ENCODE results near the gene GAL3ST2.
A peak's percentile ranks its signal among the peaks of the same experiment; 100 is the strongest.

Gene GAL3ST2

GRCh38 chr2:241834527-241835210 lies 58.0 kb downstream of the GAL3ST2 start:
- intact Hi-C loops (cut with DNase I; ENCODE audit: low total_unique reads): no loop called here
- no peak overlapping the region for H3K27ac ChIP-seq
- peak in 1 of 2 donors; percentile 19 for DNase-seq

GRCh38 chr2:241835611-241836010 lies 59.0 kb downstream of the GAL3ST2 start:
- H3K4me1 ChIP-seq: peaks cover 0 to 9% (median 4%) of the 10 kb centered on the region in 4 donors
- no peak for TF ChIP-seq CTCF (IDR thresholded peaks at IDR 0.05)
- intact Hi-C loops (cut with DNase I; ENCODE audit: low total_unique reads): no loop called here
- no peak overlapping the region for H3K4me3 ChIP-seq
- no peak for DNase-seq
- no peak overlapping the region for H3K27ac ChIP-seq
- peaks cover 0 to 18% of the 10 kb centered on the region in 2 donors for H3K27me3 ChIP-seq
- H3K36me3 ChIP-seq: no peaks in the 10 kb centered on the region
- H3K9me3 ChIP-seq: no peaks in the 10 kb centered on the region

More at GRCh38 chr2:241834527-241835210, 58.0 kb downstream of the GAL3ST2 start:
- no peak overlapping the region for H3K4me3 ChIP-seq
- H3K36me3 ChIP-seq: no peaks in the 10 kb centered on the region
- H3K9me3 ChIP-seq: no peaks in the 10 kb centered on the region
- H3K27me3 ChIP-seq: peaks cover 0 to 18% of the 10 kb centered on the region in 2 donors
- peaks cover 0 to 9% (median 4%) of the 10 kb centered on the region in 4 donors for H3K4me1 ChIP-seq
- no peak for TF ChIP-seq CTCF (IDR thresholded peaks at IDR 0.05)

GRCh38 chr2:241836292-241836691 lies 59.7 kb downstream of the GAL3ST2 start:
- TF ChIP-seq CTCF (IDR thresholded peaks at IDR 0.05): no peak
- Histone ChIP-seq H3K4me3 (no peak overlapping the region), H3K27me3 (peaks cover 0 to 18% of the 10 kb centered on the region in 2 donors), H3K4me1 (peaks cover 0 to 9% (median 4%) of the 10 kb centered on the region in 4 donors), H3K27ac (no peak overlapping the region), H3K9me3 (no peaks in the 10 kb centered on the region), H3K36me3 (no peaks in the 10 kb centered on the region)
- no peak for DNase-seq
- intact Hi-C loops (cut with DNase I; ENCODE audit: low total_unique reads): no loop called here

GRCh38 chr2:241837197-241837965 lies 60.8 kb downstream of the GAL3ST2 start:
- intact Hi-C loops (cut with DNase I; ENCODE audit: low total_unique reads): no loop called here
- no peak for DNase-seq

More at GRCh38 chr2:241837197-241837965, 60.8 kb downstream of the GAL3ST2 start:
- H3K9me3 ChIP-seq: no peaks in the 10 kb centered on the region
- H3K4me3 ChIP-seq: no peak overlapping the region
- H3K27ac ChIP-seq: no peak overlapping the region
- H3K36me3 ChIP-seq: no peaks in the 10 kb centered on the region
- peaks cover 0 to 18% of the 10 kb centered on the region in 2 donors for H3K27me3 ChIP-seq
- peaks cover 0 to 9% (median 4%) of the 10 kb centered on the region in 4 donors for H3K4me1 ChIP-seq
- TF ChIP-seq CTCF (IDR thresholded peaks at IDR 0.05): no peak

Data from tibial artery (tissue), 4 donors.